HG03045 (cell line): ENCODE measurements around the gene CRYGN.

Experiments
- ATAC-seq: cut with Tn5 transposase; IDR thresholded peaks from one replicate; pipeline ENCODE4 v1.9.1; 2021; ENCODE audit warnings: mild to moderate bottlenecking, moderate library complexity; ENCODE audit not compliant: unreplicated experiment

The CRYGN gene

DNA sequence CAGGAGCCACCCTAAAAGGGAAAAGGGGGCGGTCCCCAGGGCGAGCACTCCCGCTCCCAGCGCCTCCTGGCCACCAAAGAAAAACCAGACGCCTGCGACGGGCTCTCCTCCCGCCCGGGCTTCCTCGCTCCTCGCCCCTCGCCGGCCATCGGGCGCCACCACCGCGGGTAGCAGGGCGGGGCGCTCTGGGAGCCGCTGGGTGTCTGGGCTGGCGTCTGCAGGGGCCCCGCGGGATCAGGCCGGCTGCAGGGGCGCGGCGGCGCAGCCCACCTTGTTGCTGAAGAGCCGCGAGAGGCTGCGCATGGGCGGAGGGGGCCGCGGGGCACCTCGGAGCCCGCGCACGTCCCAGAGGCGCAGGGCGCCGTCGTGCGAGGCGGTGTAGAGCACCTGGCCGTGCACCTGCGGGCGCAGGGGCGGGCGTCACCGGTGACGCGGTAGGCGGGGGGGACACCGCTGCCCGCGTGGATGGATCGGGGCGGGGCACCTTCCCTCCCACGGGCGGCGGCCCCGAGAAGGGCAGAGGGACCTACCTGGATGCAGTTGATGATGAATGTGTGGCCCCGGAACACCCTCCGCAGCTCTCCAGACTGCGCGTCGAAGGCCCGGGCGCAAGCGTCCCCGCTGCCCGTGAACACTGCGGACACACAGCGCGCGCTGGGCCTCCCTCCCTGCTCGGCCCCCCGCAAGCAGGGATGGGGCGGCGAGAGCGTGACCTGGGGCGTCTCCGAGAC lies 58.4 kb downstream of the CRYGN start:
- ATAC-seq: no peak

DNA sequence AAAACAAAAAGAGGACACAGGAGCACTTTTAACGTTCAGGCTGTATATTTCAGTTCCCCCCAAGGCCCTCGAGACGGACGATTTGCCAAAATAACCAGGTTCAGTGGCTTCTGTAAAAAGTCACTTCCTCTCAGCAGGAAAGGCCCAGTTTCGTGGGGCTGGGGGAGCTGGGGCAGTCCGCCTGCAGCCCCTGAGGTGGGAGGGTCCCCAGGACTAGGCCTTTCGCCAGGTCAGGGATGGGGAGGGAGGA lies 58.9 kb downstream of the CRYGN start:
- no peak for ATAC-seq

DNA sequence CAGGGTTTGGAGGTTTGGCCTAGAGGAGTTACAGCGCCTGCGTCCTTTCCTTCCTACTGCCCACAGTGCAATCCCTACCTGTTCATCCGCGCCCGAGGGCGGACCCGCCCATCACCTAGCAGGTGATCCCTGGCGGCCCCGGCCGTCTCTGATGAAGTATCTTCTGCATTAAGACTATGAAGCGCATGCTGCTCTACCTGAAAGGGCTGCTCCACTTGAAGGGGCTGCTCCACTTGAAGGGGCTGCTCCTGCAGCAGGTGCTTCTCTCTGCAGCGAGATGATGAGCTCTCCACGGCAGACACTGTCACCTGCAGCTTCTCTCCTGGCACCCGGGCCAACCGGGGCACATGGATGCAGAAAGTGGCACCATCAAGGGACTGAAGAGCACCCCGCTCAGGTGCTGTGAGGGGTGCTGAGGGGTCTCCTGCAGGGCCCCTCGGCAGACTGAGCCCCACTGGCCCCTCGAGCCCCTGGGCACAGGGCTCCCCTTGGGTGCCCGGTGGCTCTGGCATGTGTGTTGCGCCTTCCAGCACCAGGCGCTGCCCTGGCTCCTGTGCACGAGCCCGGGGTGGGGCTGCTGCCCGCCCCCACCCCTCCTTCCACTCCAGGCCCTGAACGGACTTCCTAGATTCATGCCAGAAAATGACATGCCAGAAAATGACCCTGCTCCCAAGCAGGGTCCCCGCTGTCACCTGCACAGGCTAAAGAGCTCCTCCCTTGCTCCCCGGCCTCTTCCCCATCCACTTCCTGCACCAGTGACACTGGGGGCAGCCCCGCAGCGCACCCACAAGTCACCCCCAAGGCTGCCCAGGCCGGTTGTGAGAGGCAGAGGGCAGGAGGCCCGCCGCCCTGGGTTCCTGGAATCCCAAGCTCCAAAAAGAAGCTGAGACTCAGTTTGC lies 59.5 kb downstream of the CRYGN start:
- ATAC-seq: no peak

DNA sequence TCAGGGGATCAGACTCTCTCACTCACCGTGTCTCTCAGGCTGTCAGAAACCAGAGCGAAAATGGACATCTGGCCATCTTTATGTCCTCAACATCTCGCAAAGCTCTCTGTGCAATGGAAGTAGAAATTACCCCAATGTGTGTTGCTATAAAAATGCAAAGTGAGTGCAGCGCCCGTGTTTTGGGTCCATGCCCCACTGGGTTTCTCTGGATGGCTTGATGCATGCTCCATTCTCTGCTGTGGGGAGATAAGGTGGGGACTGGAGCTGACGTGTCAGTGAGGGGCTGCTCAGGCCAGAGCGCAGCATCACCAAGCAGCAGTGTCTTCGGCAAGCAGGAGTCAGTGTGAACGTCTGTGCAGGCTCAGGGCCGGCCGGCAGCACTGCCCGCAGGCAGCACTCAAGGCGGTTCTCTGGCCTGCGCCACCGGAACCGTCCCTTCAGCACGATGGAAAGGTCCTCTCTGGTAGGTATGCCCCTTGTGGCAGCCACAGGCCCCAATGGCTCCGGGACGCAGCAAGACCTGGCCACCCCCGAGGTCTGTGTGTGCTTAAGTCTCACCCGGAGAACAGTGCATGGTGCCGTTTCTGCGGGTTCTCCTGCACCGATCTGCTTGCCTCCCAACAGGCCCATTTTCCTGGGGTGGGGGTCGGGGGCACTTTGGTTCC lies 60.3 kb downstream of the CRYGN start:
- ATAC-seq: no peak

DNA sequence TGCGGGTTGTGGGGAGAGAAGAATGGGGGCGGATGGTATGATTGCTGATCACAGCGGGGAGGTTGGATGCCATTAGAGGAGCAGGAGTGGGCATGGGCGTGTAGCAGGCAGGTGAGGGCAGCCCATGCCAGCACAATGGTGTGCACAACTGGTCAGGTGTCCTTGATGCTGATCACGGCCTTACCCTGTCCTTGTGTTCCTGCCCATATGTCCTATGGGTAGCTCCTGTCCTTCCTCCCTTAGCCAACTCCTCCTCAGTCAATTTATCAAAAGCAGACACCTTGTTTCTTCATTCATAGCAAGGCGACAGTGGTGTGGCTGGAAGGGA lies 60.8 kb downstream of the CRYGN start:
- no peak for ATAC-seq
